GM12875 (cell line): ENCODE results near the gene UCK1.
A peak's percentile ranks its signal among the peaks of the same experiment; 100 is the strongest.

Experiments used
- H3K4me3 ChIP-seq: one replicate; pipeline ENCODE4 v1.5.1; 2011; ENCODE audit warnings: low read depth, low read length, control low read depth
- CTCF ChIP-seq: IDR thresholded peaks from 2 replicates; pipeline ENCODE4 v1.5.1; 2011; ENCODE audit warnings: low read depth, mild to moderate bottlenecking, control low read depth, inconsistent platforms, low read length, moderate library complexity, borderline replicate concordance; ENCODE audit not compliant: insufficient read depth

Gene UCK1

GRCh38 chr9:131478421-131478868 lies 52.6 kb downstream of the UCK1 start:
- H3K4me3 ChIP-seq, result no peak overlapping the region
- TF ChIP-seq CTCF, result peak; percentile 73

GRCh38 chr9:131477816-131478419 lies 53.1 kb downstream of the UCK1 start:
- no peak overlapping the region for H3K4me3 ChIP-seq
- TF ChIP-seq CTCF, result no peak

GRCh38 chr9:131477367-131477766 lies 53.7 kb downstream of the UCK1 start:
- no peak overlapping the region for H3K4me3 ChIP-seq
- TF ChIP-seq CTCF, result no peak

- TF ChIP-seq CTCF, result no peak
- H3K4me3 ChIP-seq, result no peak overlapping the region
Observed at GRCh38 chr9:131476777-131477345, 54.2 kb downstream of the UCK1 start.

GRCh38 chr9:131475956-131476776 lies 54.9 kb downstream of the UCK1 start:
- TF ChIP-seq CTCF, result peak; percentile 28; the same call in 1 of the 2 replicates
- no peak overlapping the region for H3K4me3 ChIP-seq

- no peak overlapping the region for H3K4me3 ChIP-seq
- no peak for TF ChIP-seq CTCF
Observed at GRCh38 chr9:131475111-131475955, 55.7 kb downstream of the UCK1 start.
